Sigmoid colon (tissue), 7 donors: Measurements from ENCODE around the gene RBM33. TPM values are rescaled to one million over a fixed set of nuclear protein-coding genes. Genes with fewer than 3 reads are reported as not detected.

ENCODE experiments used
- DNase-seq: peaks from one replicate; pipeline ENCODE4 v3.0.0-alpha.2; 2019
- H3K27ac ChIP-seq, 4 donors: fragments of 200-600 bp; sonication (generic); one replicate each; pipeline ENCODE4 v1.5.1; 2016 to 2019; ENCODE audit warnings: mild to moderate bottlenecking in 1 of 4
- H3K27me3 ChIP-seq, 3 donors: fragments of 200-600 bp; sonication (generic); one replicate each; pipeline ENCODE4 v1.5.1; 2019; ENCODE audit warnings: mild to moderate bottlenecking in 1 of 3
- H3K36me3 ChIP-seq, 4 donors: fragments of 200-600 bp; sonication (generic); one replicate each; pipeline ENCODE4 v1.5.1; 2016 to 2019
- H3K4me1 ChIP-seq, 4 donors: fragments of 200-600 bp; sonication (generic); one replicate each; pipeline ENCODE4 v1.5.1; 2017 to 2019
- H3K4me3 ChIP-seq, 4 donors: fragments of 200-600 bp; sonication (generic); one replicate each; pipeline ENCODE4 v1.5.1; 2017 to 2019; ENCODE audit warnings: mild to moderate bottlenecking in 2 of 4, moderate library complexity in 1 of 4
- H3K9me3 ChIP-seq, 4 donors: fragments of 200-600 bp in 3 of 4; sonication (generic) in 3 of 4; one replicate each; pipeline versions ENCODE4 v1.5.1 to v1.6.1; 2013 to 2019
- EP300 ChIP-seq, 4 donors: sonication (generic); formaldehyde crosslinking; IDR thresholded peaks; one replicate each; pipeline ENCODE4 v1.6.1; 2017; ENCODE audit warnings: antibody characterized with exemption in 4 of 4
- POLR2A ChIP-seq, 2 donors: fragments of 450-650 bp; IDR thresholded peaks; one replicate each; pipeline ENCODE4 v1.6.1; 2016; ENCODE audit warnings: antibody characterized with exemption in 2 of 2, mild to moderate bottlenecking in 2 of 2, moderate library complexity in 2 of 2
- POLR2AphosphoS5 ChIP-seq, 4 donors: sonication (generic); formaldehyde crosslinking; IDR thresholded peaks; one replicate each; pipeline ENCODE4 v1.6.1; 2017; ENCODE audit warnings: antibody characterized with exemption in 4 of 4
- WGBS, 2 donors: extraction: QIAGEN DNeasy Blood & Tissue Kit; methylation state at CpG; one replicate each; pipeline ENCODE4 v1.1.7; 2013; 5-methylcytosine and 5-hydroxymethylcytosine counted together
- intact Hi-C: fragments of 100-400 bp; cut with DNase I; formaldehyde crosslinking; loops from one replicate; pipeline ENCODE4 v1.15.1; 2023
- polyA plus RNA-seq, 3 donors: library from polyadenylated mRNA; stranded (reverse); fragments of 200-250 nt; gene quantifications; one replicate each; pipeline ENCODE4 v1.2.3, GENCODE V29; 2013
- total RNA-seq, 4 donors: library from RNA; depleted of rRNA; stranded (reverse); fragments of >200 nt; gene quantifications; one replicate each; pipeline ENCODE4 v1.1.0, GENCODE V29; 2016
- TF ChIP-seq, protein P1 (sequence below), 4 experiments: fragments of 450-650 bp in 3 of 4; fragments of 200-600 bp in 1 of 4; IDR thresholded peaks; one replicate each; pipeline ENCODE4 v1.5.1; 2016 to 2019; ENCODE audit warnings: antibody characterized with exemption in 4 of 4, mild to moderate bottlenecking in 3 of 4, moderate library complexity in 2 of 4
- donor health status: healthy with polysubstance abuse.
- donor health status: Bipolar disorder and iron deficiency.
- donor health status: healthy.

Gene RBM33
- total and polyA plus RNA-seq, 7 donors: 3.6 to 60.4 (median 30.8) TPM

- H3K27me3 ChIP-seq: no peaks in the 10 kb centered on the region
- TF ChIP-seq EP300 (IDR thresholded peaks at IDR 0.05) (no peak), POLR2AphosphoS5 (IDR thresholded peaks at IDR 0.05) (no peak), POLR2A (IDR thresholded peaks at IDR 0.05) (no peak)
- TF ChIP-seq, protein P1, sequence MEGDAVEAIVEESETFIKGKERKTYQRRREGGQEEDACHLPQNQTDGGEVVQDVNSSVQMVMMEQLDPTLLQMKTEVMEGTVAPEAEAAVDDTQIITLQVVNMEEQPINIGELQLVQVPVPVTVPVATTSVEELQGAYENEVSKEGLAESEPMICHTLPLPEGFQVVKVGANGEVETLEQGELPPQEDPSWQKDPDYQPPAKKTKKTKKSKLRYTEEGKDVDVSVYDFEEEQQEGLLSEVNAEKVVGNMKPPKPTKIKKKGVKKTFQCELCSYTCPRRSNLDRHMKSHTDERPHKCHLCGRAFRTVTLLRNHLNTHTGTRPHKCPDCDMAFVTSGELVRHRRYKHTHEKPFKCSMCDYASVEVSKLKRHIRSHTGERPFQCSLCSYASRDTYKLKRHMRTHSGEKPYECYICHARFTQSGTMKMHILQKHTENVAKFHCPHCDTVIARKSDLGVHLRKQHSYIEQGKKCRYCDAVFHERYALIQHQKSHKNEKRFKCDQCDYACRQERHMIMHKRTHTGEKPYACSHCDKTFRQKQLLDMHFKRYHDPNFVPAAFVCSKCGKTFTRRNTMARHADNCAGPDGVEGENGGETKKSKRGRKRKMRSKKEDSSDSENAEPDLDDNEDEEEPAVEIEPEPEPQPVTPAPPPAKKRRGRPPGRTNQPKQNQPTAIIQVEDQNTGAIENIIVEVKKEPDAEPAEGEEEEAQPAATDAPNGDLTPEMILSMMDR (IDR thresholded peaks at IDR 0.05): no peak
- DNase-seq: peak; percentile 45
- H3K4me3 ChIP-seq: no peak overlapping the region
- H3K36me3 ChIP-seq: peaks cover 5 to 93% (median 15%) of the 10 kb centered on the region in 4 donors
- H3K27ac ChIP-seq: no peak overlapping the region
- intact Hi-C loops: no loop called here
- no peaks in the 10 kb centered on the region for H3K9me3 ChIP-seq
- 83 to 90% methylated on average over 6 of the region's 6 CpGs for WGBS, 2 donors
- no peaks in the 10 kb centered on the region for H3K4me1 ChIP-seq
These were observed 133.9 kb downstream of the RBM33 start for GRCh38 chr7:155778349-155778748.

DNA sequence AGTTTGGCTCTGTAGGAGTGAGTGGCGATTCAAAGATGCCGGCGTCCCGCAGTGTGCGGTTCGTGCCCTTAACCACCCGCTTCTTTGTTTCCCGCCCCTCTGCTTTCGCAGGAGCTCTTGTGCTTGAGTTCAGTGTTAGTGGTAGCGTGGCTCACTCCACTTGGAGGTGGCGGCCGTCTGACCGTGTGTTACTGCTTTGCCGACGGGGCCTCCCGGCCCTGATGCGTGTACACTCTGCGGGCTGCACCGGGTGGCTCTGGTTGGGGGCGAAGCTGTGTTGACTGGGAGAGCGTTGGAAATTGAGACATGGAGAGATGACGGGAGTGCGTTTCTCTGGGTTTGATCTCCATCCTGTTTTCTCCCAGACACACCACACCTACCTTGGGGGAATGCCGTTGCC is 136.4 kb downstream of the RBM33 start:
- DNase-seq: peak; percentile 35
- no peaks in the 10 kb centered on the region for H3K9me3 ChIP-seq
- peaks cover 0 to 77% (median 6%) of the 10 kb centered on the region in 4 donors for H3K36me3 ChIP-seq
- TF ChIP-seq, protein P1 (IDR thresholded peaks at IDR 0.05): no peak
- H3K4me1 ChIP-seq: no peaks in the 10 kb centered on the region
- no peaks in the 10 kb centered on the region for H3K27me3 ChIP-seq
- no peak overlapping the region for H3K4me3 ChIP-seq
- 97 to 98% methylated on average over 24 of the region's 24 CpGs for WGBS, 2 donors
- intact Hi-C loops: no loop called here
- no peak overlapping the region for H3K27ac ChIP-seq

DNA sequence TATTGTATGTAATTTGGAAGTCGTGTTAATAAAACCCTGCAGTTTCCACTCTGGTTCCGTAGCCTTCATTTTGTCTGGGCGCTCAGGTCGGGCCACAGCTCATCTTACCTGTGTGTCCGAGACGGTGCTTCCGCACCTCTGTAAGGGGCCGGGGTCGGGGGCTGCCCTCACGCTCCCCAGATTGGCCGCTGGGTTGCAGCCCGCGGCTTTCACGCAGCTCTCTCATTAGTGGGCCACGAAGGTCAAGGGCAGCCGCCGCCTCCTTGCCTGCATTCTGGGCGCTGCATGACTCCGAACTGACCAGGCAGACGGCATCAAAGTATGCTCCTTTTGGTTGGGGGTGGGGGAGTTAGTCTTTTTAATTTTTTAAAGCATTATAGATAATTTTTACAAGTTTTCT is 137.0 kb downstream of the RBM33 start:
- WGBS, 2 donors: 95% methylated on average over 20 of the region's 20 CpGs
- intact Hi-C loops: no loop called here
- TF ChIP-seq EP300 (IDR thresholded peaks at IDR 0.05): no peak
- no peak for TF ChIP-seq POLR2A (IDR thresholded peaks at IDR 0.05)
- TF ChIP-seq, protein P1 (IDR thresholded peaks at IDR 0.05): no peak
- TF ChIP-seq POLR2AphosphoS5 (IDR thresholded peaks at IDR 0.05): no peak
- peaks cover 0 to 71% (median 4%) of the 10 kb centered on the region in 4 donors for H3K36me3 ChIP-seq
- no peaks in the 10 kb centered on the region for H3K4me1 ChIP-seq
- no peaks in the 10 kb centered on the region for H3K9me3 ChIP-seq
- H3K27me3 ChIP-seq: no peaks in the 10 kb centered on the region
- H3K27ac ChIP-seq: no peak overlapping the region
- H3K4me3 ChIP-seq: no peak overlapping the region
- DNase-seq: peak; percentile 45

- no peaks in the 10 kb centered on the region for H3K9me3 ChIP-seq
- peaks cover 8 to 10% (median 10%) of the 10 kb centered on the region in 3 donors for H3K27me3 ChIP-seq
- TF ChIP-seq POLR2A (IDR thresholded peaks at IDR 0.05) (no peak), POLR2AphosphoS5 (IDR thresholded peaks at IDR 0.05) (no peak), EP300 (IDR thresholded peaks at IDR 0.05) (no peak)
- TF ChIP-seq, protein P1 (IDR thresholded peaks at IDR 0.05): no peak
- 91 to 93% methylated on average over 10 of the region's 10 CpGs for WGBS, 2 donors
- peaks cover 0 to 10% (median 8%) of the 10 kb centered on the region in 4 donors for H3K4me1 ChIP-seq
- no peak overlapping the region for H3K4me3 ChIP-seq
- no peak overlapping the region for H3K27ac ChIP-seq
- H3K36me3 ChIP-seq: peaks cover 0 to 61% (median 0%) of the 10 kb centered on the region in 4 donors
- intact Hi-C loops: no loop called here
- DNase-seq: peak; percentile 26
These were observed 138.0 kb downstream of the RBM33 start for GRCh38 chr7:155782466-155782865.

DNA sequence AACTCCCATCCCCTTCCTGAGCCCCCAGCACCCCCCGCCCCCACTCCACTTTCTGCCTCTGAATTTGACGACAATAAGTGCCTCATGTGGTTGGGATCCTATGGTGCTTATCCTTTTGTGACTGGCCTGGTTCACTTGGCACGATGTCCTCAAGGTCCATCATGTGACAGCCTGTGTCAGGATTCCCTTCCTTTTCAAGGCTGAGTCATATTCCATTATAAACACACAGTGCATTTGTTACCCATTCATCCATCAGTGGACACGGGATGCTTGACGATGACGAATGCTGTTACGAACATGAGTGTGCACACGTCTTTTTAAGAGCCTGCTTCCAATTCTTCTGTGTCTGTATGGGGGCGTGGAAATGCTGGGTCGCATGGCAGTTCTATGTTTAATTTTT is 141.1 kb downstream of the RBM33 start:
- Histone ChIP-seq H3K27ac (no peak overlapping the region), H3K36me3 (peaks cover 0 to 35% (median 0%) of the 10 kb centered on the region in 4 donors), H3K27me3 (peaks cover 9 to 19% (median 16%) of the 10 kb centered on the region in 3 donors), H3K4me1 (peaks cover 0 to 13% (median 12%) of the 10 kb centered on the region in 4 donors), H3K9me3 (no peaks in the 10 kb centered on the region), H3K4me3 (no peak overlapping the region)
- peak; percentile 33 for DNase-seq
- intact Hi-C loops: no loop called here
- WGBS, 2 donors: 92 to 94% methylated on average over 10 of the region's 10 CpGs
- TF ChIP-seq EP300 (IDR thresholded peaks at IDR 0.05) (no peak), POLR2A (IDR thresholded peaks at IDR 0.05) (no peak), POLR2AphosphoS5 (IDR thresholded peaks at IDR 0.05) (no peak)
- TF ChIP-seq, protein P1 (IDR thresholded peaks at IDR 0.05): no peak
